Dedifferentiated amniotic fluid mesenchymal stem cell (primary cell): ENCODE measurements around the gene AQP10.
"Not testable (repeated sequence)": the region's sequence is repeated elsewhere in the genome, so short reads cannot be mapped to it uniquely, and the experiment has no call there.

Experiments used
- DNase-seq: peaks from one replicate; pipeline ENCODE4 v3.0.0-alpha.2; 2016; ENCODE audit errors: extremely low spot score

Gene AQP10

GRCh38 chr1:154344977-154345837 lies 24.3 kb downstream of the AQP10 start:
- DNase-seq: no peak

DNA sequence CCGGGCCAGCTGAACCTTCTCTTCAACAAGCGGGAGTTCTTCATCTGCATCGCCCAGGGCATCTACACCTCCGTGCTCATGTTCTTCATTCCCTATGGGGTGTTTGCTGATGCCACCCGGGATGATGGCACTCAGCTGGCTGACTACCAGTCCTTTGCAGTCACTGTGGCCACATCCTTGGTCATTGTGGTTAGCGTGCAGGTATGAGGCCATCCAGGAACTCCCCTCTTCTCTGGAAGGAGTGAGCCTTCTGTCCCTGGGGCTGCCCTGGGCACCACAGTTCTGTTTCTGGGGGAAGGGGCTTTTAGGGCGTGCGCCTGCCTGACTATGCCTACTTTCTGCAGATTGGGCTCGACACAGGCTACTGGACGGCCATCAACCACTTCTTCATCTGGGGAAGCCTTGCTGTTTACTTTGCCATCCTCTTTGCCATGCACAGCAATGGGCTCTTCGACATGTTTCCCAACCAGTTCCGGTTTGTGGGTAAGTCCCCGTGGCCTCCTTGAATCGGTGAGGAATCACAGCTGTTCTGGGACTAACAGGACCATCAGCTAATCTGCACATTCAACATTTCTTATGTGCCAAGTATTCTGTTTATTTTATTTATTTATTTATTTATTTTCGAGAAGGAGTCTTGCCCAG lies 25.5 kb downstream of the AQP10 start:
- no peak for DNase-seq

- DNase-seq: no peak
These were observed 27.1 kb downstream of the AQP10 start for GRCh38 chr1:154347961-154348360.

GRCh38 chr1:154348429-154349076 lies 27.7 kb downstream of the AQP10 start:
- no peak for DNase-seq

- no peak for DNase-seq
These were observed 28.2 kb downstream of the AQP10 start for GRCh38 chr1:154349121-154349520.

DNA sequence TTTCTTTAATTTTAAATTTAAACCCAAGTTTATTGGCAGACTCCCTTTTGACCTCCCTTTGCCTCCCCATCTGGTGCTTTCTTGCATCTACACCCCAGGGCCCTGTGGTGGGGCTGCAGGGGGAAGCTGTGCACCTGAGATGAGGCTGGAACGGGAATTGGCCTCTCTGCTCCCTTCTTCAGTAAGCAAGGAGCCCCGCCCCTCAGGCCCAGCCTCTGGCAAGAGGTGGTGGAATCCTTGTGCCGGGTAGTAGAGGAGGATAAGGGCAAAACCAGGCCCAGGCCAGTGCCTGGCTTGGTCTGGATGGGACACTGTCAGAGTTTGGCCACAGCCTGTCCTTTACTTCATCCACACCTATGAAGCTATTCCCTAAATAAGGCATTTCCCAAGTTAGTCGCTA lies 29.5 kb downstream of the AQP10 start:
- no peak for DNase-seq

DNA sequence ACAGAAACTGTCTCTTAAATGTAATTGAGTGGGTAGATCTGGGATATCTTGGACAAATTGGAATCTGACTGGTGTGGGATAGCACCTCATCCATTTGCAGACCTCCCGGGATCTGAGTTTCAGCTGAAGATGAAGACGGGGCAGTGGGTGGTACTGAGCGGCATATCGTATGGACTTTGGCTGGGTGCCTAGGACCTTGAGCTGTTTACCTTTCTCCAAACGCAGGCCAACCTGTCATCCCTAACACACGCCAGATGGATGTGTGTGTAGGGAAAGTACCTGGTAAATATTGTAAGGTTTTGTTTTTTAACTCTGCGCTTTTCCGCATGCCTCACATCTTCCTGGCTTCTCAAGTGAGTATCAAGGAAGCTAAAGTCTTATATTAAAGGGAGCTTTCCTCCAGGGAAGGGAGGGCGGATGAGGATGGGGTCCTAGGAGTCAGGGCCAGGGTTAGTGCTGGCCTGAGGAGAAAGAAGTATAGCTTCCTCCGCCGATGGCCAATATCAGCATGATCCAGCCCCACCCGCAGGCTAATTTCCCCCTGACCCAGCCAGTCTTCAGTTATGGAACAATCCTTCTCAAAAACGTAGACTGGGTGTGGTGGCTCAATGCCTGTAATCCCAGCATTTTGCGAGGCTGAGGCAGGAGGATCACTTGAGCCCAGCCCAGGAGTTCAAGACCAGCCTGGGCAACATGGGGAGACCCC lies 30.6 kb downstream of the AQP10 start:
- no peak for DNase-seq

DNA sequence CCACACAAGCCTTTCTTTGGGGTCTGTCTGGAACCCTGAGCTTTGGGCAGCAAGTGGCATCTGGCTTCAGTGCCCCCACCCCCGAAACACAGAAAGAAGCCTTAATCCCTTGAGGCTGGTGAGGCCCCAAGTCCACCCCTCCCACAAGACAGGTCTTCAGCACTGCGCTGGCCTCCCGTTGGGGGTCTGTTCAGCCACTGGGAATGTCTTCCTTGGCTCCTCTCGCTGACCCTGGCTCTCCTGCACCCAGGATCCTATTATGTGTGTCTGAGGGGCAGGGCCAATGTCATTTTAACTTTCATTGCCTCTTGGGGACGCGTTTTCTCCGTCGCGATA lies 31.3 kb downstream of the AQP10 start:
- no peak for DNase-seq

GRCh38 chr1:154352581-154353459 lies 31.9 kb downstream of the AQP10 start:
- DNase-seq: peak; percentile 24

DNA sequence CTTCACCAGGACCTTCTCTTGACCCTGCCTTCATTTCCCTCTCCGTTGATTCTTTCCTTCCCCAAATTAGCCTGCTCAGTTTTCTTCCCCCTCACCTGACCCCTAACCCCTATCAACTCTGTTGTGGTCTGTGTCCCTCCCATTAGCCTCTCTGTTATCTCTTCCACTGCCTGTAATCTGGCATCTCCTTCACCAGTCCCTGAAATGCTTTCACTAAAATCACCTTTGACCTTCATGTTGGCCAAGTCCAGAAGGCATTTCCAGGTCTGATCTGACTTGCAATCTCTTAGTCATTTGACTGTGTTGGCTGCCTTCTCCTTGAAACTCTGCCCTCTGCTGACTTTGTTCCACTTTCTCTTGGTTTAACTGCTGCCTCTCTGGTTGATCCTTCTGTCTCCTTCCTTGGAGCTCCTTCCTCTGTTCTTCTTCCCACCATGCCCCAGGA lies 32.6 kb downstream of the AQP10 start:
- DNase-seq: no peak

- DNase-seq: no peak
These were observed 33.1 kb downstream of the AQP10 start for GRCh38 chr1:154353966-154354365.

- DNase-seq: no peak
These were observed 37.6 kb downstream of the AQP10 start for GRCh38 chr1:154358519-154358918.

DNA sequence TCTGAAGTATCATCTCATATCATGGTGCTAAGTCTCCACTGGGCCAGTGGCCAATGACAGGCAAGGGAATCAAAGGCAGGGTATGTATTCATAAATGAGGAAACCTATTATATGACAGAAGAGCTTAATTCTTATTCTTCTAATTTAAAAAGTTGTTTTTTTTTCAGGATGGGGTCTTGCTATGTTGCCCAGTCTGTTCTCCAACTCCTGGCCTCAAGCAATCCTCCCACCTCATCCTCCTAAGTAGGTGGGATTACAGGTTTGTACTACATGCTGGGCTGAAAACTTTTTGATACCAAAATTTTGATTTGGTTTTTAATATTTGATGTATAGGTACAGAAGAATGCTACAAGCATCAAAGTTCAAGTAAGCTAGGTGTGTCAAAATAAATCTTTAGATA lies 39.4 kb downstream of the AQP10 start:
- DNase-seq: no peak

- DNase-seq: not testable (repeated sequence)
These were observed 40.0 kb downstream of the AQP10 start for GRCh38 chr1:154360881-154361280.

- DNase-seq: no peak
These were observed 40.5 kb downstream of the AQP10 start for GRCh38 chr1:154361357-154361756.

GRCh38 chr1:154371436-154371835 lies 50.5 kb downstream of the AQP10 start:
- DNase-seq: no peak

DNA sequence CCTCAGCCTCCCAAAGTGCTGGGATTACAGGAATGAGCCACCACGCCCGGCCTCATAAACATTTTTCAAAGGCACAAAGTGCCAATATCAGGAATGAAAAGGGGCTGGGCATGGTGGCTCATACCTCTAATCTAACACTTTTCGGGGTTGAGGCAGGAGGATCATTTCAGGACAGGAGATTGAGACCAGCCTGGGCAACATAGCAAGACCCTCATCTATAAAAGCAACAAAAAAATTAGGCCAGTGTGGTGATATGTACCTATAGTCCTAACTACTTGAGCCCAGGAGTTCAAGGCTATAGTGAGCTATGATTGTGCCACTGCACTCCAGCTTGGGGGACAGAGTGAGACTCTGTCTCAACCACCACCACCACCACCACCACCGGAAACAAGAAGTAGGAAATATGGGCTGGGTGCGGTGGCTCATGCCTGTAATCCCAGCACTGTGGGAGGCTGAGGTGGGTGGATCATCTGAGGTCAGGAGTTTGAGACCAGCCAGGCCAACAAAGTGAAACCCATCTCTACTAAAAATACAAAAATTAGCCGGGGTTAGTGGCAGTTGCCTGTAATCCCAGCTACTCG lies 53.0 kb downstream of the AQP10 start:
- not testable (repeated sequence) for DNase-seq
